Peyer's patch (tissue), 4 donors: ENCODE data around the gene LMX1B.
"Not testable (repeated sequence)": the region's sequence is repeated elsewhere in the genome, so short reads cannot be mapped to it uniquely, and the experiment has no call there.

ENCODE experiments used
- CTCF ChIP-seq, 6 experiments: fragments of 450-650 bp in 4 of 6; fragments of 200-600 bp in 2 of 6; sonication (generic) in 1 of 6; IDR thresholded peaks; one replicate each; pipeline ENCODE4 v1.5.1; 2017 to 2019; ENCODE audit warnings: antibody characterized with exemption in 6 of 6, mild to moderate bottlenecking in 3 of 6, moderate library complexity in 1 of 6
- POLR2A ChIP-seq, 2 donors: fragments of 450-650 bp; IDR thresholded peaks; one replicate each; pipeline ENCODE4 v1.5.1; 2017; ENCODE audit warnings: antibody characterized with exemption in 2 of 2, mild to moderate bottlenecking in 2 of 2, moderate library complexity in 2 of 2

- not testable (repeated sequence) for TF ChIP-seq POLR2A, CTCF (IDR thresholded peaks at IDR 0.05)
Observed at GRCh38 chr9:126717441-126717840, 103.7 kb downstream of the LMX1B start.
